K562 treated with DMSO at 1 percent for 12 hours (cell line): ENCODE measurements around the gene SF3A1. TPM values are rescaled to one million over a fixed set of nuclear protein-coding genes. Genes with fewer than 3 reads are reported as not detected.

Experiments
- total RNA-seq: library from RNA; unstranded; fragments of 300-600 nt; gene quantifications from 2 replicates; pipeline ENCODE4 v1.2.3, GENCODE V29; 2022; ENCODE audit not compliant: insufficient read depth

The SF3A1 gene
- total RNA-seq: 26.8 and 65.5 TPM in 2 replicates

GRCh38 chr22:30356449-30357235 is at the start of gene SF3A1, which contains the start of gene CCDC157:
SF3A1 (minus strand) TSS chr22:30356894; CDS start chr22:30356792, 102 bp downstream.
CCDC157 (plus strand) TSS chr22:30357007; CDS start chr22:30366001, 8,994 bp downstream.

GRCh38 chr22:30396871-30397655 is 40.4 kb upstream of the SF3A1 start, which contains the start of gene SEC14L2:
SEC14L2 (plus strand) TSS chr22:30397018; CDS start chr22:30397117, 99 bp downstream.

GRCh38 chr22:30386960-30387827 is 30.5 kb upstream of the SF3A1 start, which contains the start of gene RNF215:
RNF215 (minus strand) TSS chr22:30387411; CDS start chr22:30387313, 98 bp downstream.

GRCh38 chr22:30326706-30327362 is 29.9 kb downstream of the SF3A1 start, which contains the start of gene TBC1D10A:
TBC1D10A (minus strand) TSS chr22:30326941; CDS start chr22:30326881, 60 bp downstream.

GRCh38 chr22:30289141-30289979 is 67.3 kb downstream of the SF3A1 start, which contains the start of gene CASTOR1:
CASTOR1 (minus strand) TSS chr22:30289505; CDS start chr22:30289497, 8 bp downstream.

Other genes with a start within 250 kb of the SF3A1 start
- not detected in 2 replicates for gene LIF, start 110.1 kb downstream of the SF3A1 start, total RNA-seq
- not detected in 2 replicates for gene OSM, start 90.0 kb downstream of the SF3A1 start, total RNA-seq
- gene CASTOR1, start 67.4 kb downstream of the SF3A1 start, total RNA-seq: 1.9 and 4.7 TPM in 2 replicates
- 14.7 and 19.6 TPM in 2 replicates for gene TBC1D10A, start 30.0 kb downstream of the SF3A1 start, total RNA-seq
- 1.8 and 2.8 TPM in 2 replicates for gene CCDC157, start 113 bp upstream of the SF3A1 start, total RNA-seq
- gene RNF215, start 30.5 kb upstream of the SF3A1 start, total RNA-seq: 3.4 and 7.5 TPM in 2 replicates
- 0.19 TPM in 1 of 2 replicates, not detected in the other for gene SEC14L2, start 40.1 kb upstream of the SF3A1 start, total RNA-seq
- gene MTFP1, start 68.9 kb upstream of the SF3A1 start, total RNA-seq: 35.8 and 45.6 TPM in 2 replicates
- gene SEC14L3, start 115.1 kb upstream of the SF3A1 start, total RNA-seq: not detected in 2 replicates
- not detected in 2 replicates for gene SEC14L4, start 148.8 kb upstream of the SF3A1 start, total RNA-seq
- 0.53 and 1.8 TPM in 2 replicates for gene SEC14L6, start 189.8 kb upstream of the SF3A1 start, total RNA-seq
- 4.3 and 8.9 TPM in 2 replicates for gene GAL3ST1, start 217.8 kb upstream of the SF3A1 start, total RNA-seq
- 31.6 and 45.9 TPM in 2 replicates for gene PES1, start 235.0 kb upstream of the SF3A1 start, total RNA-seq